Heart right ventricle (tissue), 16 donors: ENCODE data around the gene SIVA1. TPM values are rescaled to one million over a fixed set of nuclear protein-coding genes. Genes with fewer than 3 reads are reported as not detected.

Experiments used
- ATAC-seq, 8 donors: fragments of 200-7000 bp; cut with Tn5 transposase; one replicate each; pipeline ENCODE4 v1.9.1; 2020; ENCODE audit warnings: mild to moderate bottlenecking in 8 of 8, moderate library complexity in 8 of 8, moderate number of reproducible peaks in 1 of 8
- DNase-seq, 2 donors: peaks; one replicate each; pipeline ENCODE4 v3.0.0-alpha.2; 2020
- H3K27ac ChIP-seq, 10 donors: fragments of 200-600 bp; sonication (generic) in 2 of 10; one replicate each; pipeline versions ENCODE4 v1.5.0 to v1.8.0; 2020 to 2022; ENCODE audit warnings: mild to moderate bottlenecking in 3 of 10
- H3K27me3 ChIP-seq, 7 donors: fragments of 200-600 bp; one replicate each; pipeline ENCODE4 v1.8.0; 2021 to 2022; ENCODE audit warnings: mild to moderate bottlenecking in 2 of 7
- H3K36me3 ChIP-seq, 9 donors: fragments of 200-600 bp; sonication (generic) in 1 of 9; one replicate each; pipeline versions ENCODE4 v1.5.0 to v1.8.0; 2020 to 2022; ENCODE audit warnings: mild to moderate bottlenecking in 2 of 9
- H3K4me1 ChIP-seq, 9 donors: fragments of 200-600 bp; sonication (generic) in 1 of 9; one replicate each; pipeline versions ENCODE4 v1.5.0 to v1.8.0; 2020 to 2022; ENCODE audit warnings: mild to moderate bottlenecking in 4 of 9
- H3K4me3 ChIP-seq, 10 donors: fragments of 200-600 bp; sonication (generic) in 2 of 10; one replicate each; pipeline versions ENCODE4 v1.5.0 to v1.8.0; 2020 to 2022; ENCODE audit warnings: mild to moderate bottlenecking in 7 of 10, moderate library complexity in 2 of 10
- H3K9me3 ChIP-seq, 11 donors: fragments of 200-600 bp in 10 of 11; sonication (generic) in 2 of 11; one replicate each; pipeline versions ENCODE4 v1.5.0 to v1.8.0; 2013 to 2022; ENCODE audit warnings: mild to moderate bottlenecking in 2 of 11, control low read depth in 1 of 11, moderate library complexity in 1 of 11
- CTCF ChIP-seq, 9 donors: fragments of 200-600 bp; sonication (generic) in 2 of 9; IDR thresholded peaks; one replicate each; pipeline versions ENCODE4 v1.5.0 to v1.8.0; 2021 to 2022; ENCODE audit warnings: antibody characterized with exemption in 9 of 9, mild to moderate bottlenecking in 5 of 9, moderate library complexity in 1 of 9
- WGBS, 2 donors: extraction: QIAGEN DNeasy Blood & Tissue Kit; methylation state at CpG; one replicate each; pipeline ENCODE4 v1.1.7; 2013; ENCODE audit warnings: inconsistent platforms in 1 of 2; 5-methylcytosine and 5-hydroxymethylcytosine counted together
- intact Hi-C, 10 donors: fragments of 100-400 bp; cut with DNase I; formaldehyde crosslinking; loops; one replicate each; pipeline versions ENCODE4 v1.11.1 to v1.14.2; 2022
- polyA plus RNA-seq, 2 donors: library from polyadenylated mRNA; stranded (reverse); fragments of 200-250 nt; gene quantifications; one replicate each; pipeline ENCODE4 v1.2.3, GENCODE V29; 2013
- total RNA-seq, 10 donors: library from RNA; stranded (reverse); fragmentation: NEBNext Ultra II Directional in 3 of 10; extraction: Animal tissue kit (Norgen Biotek cat#: 25700) in 3 of 10; gene quantifications; one replicate each; pipeline versions ENCODE4 v1.2.1 to v1.2.4, GENCODE V29; 2021 to 2023
- donor health status: Arrhythmogenic right ventricular cardiomyopathy.
- donor health status: ischemic (EF 13 %, LVEDD 7.1; RV severe dilation, severe dysfunction).
- donor health status: healthy with polysubstance abuse.
- donor health status: DM: no; HTN: yes; CAD: no.
- donor health status: DM: no; HTN: no; CAD: no.
- donor health status: ischemic (EF 25% LVEDD 6.9; RV normal size, moderate dysfunction).
- donor health status: ischemic (EF 25% LVEDD 5.7; RV mildly dilated, moderate dysfunction).
- donor health status: healthy.
- donor health status: DM: yes; HTN: yes; CAD: no.
- donor health status: Ischemic cardiomyopathy.
- donor health status: ischemic (EF 35%, LVEDD 5.7; RV mildly dilated, moderate dysfunction).
- donor health status: nonischemic (EF 11% LVEDD 7.7; RV severe dilation, severe dysfunction).
- donor health status: DM: yes; HTN: yes; CAD: no.
- donor health status: PGD.
- donor health status: ischemic (EF 29% LVEDD 5.4; RV normal size, mild dysfunction).
- donor health status: nonischemic (EF 23%, LVEDD 6.1; RV moderate dilation, normal function).

Gene SIVA1
- total and polyA plus RNA-seq, 12 donors: 43.3 to 203 (median 53.0) TPM

GRCh38 chr14:104783484-104784217 is 30.7 kb downstream of the SIVA1 start:
- peaks cover 0 to 68% (median 0%) of the 10 kb centered on the region in 9 donors for H3K36me3 ChIP-seq
- ATAC-seq: no peak
- peaks cover 3 to 35% (median 22%) of the 10 kb centered on the region in 9 donors for H3K4me1 ChIP-seq
- no peak overlapping the region for H3K27ac ChIP-seq
- no peak for TF ChIP-seq CTCF (IDR thresholded peaks at IDR 0.05)
- WGBS, 2 donors: 90 to 91% methylated on average over 16 of the region's 16 CpGs
- no peak overlapping the region for H3K4me3 ChIP-seq
- intact Hi-C loops: no loop called here
- no peaks in the 10 kb centered on the region for H3K9me3 ChIP-seq
- no peaks in the 10 kb centered on the region for H3K27me3 ChIP-seq
- no peak for DNase-seq

GRCh38 chr14:104784218-104784568 is 31.2 kb downstream of the SIVA1 start:
- TF ChIP-seq CTCF (IDR thresholded peaks at IDR 0.05): no peak
- no peak overlapping the region for H3K27ac ChIP-seq
- no peak for DNase-seq

GRCh38 chr14:104784846-104785707 is 32.1 kb downstream of the SIVA1 start:
- H3K9me3 ChIP-seq: no peaks in the 10 kb centered on the region
- H3K27me3 ChIP-seq: no peaks in the 10 kb centered on the region
- no peak overlapping the region for H3K27ac ChIP-seq
- no peak for ATAC-seq
- H3K36me3 ChIP-seq: peaks cover 0 to 70% (median 0%) of the 10 kb centered on the region in 9 donors
- 83% methylated on average over 36 of the region's 36 CpGs for WGBS, 2 donors
- intact Hi-C loops: loop anchor here in 1 of 10 donors (5.0 kb wide), 1 partner anchor 37 kb away; no protein-coding TSS in a partner anchor
- peaks cover 3 to 38% (median 25%) of the 10 kb centered on the region in 9 donors for H3K4me1 ChIP-seq
- no peak overlapping the region for H3K4me3 ChIP-seq
- DNase-seq: peak in 1 of 2 donors; percentile 18
- TF ChIP-seq CTCF (IDR thresholded peaks at IDR 0.05): no peak

More at GRCh38 chr14:104784218-104784568, 31.2 kb downstream of the SIVA1 start:
- no peaks in the 10 kb centered on the region for H3K27me3 ChIP-seq
- no peaks in the 10 kb centered on the region for H3K9me3 ChIP-seq
- no peak overlapping the region for H3K4me3 ChIP-seq
- ATAC-seq: no peak
- 92 to 93% methylated on average over 9 of the region's 9 CpGs for WGBS, 2 donors
- H3K36me3 ChIP-seq: peaks cover 0 to 68% (median 0%) of the 10 kb centered on the region in 9 donors
- peaks cover 3 to 35% (median 25%) of the 10 kb centered on the region in 9 donors for H3K4me1 ChIP-seq
- intact Hi-C loops: no loop called here

GRCh38 chr14:104785708-104786080 is 32.7 kb downstream of the SIVA1 start:
- Histone ChIP-seq H3K36me3 (peaks cover 0 to 70% (median 0%) of the 10 kb centered on the region in 9 donors), H3K9me3 (no peaks in the 10 kb centered on the region), H3K27me3 (no peaks in the 10 kb centered on the region), H3K4me3 (no peak overlapping the region), H3K4me1 (peaks cover 3 to 44% (median 25%) of the 10 kb centered on the region in 9 donors), H3K27ac (no peak overlapping the region)
- DNase-seq: no peak
- TF ChIP-seq CTCF (IDR thresholded peaks at IDR 0.05): no peak
- intact Hi-C loops: loop anchor here in 1 of 10 donors (5.0 kb wide), 1 partner anchor 37 kb away; no protein-coding TSS in a partner anchor
- ATAC-seq: no peak
- WGBS, 2 donors: 92 to 93% methylated on average over 11 to 13 of the region's 13 CpGs
